HepG2 (cell line): Measurements from ENCODE around the gene STK10. TPM values are rescaled to one million over a fixed set of nuclear protein-coding genes. Genes with fewer than 3 reads are reported as not detected.

Experiments used
- ATAC-seq: fragments of 200-7000 bp; cut with Tn5 transposase; 3 replicates; pipeline ENCODE4 v1.9.1; 2020; ENCODE audit warnings: mild to moderate bottlenecking, moderate library complexity
- BruUV-seq: library from RNA; stranded (reverse); fragments of 400-500 nt; replicated peaks from 2 replicates; lab custom pipeline; 2021; lab: Mats Ljungman, UMichigan
- CTCF ChIA-PET: fragments of 300-600 bp; formaldehyde crosslinking; extraction: SDS; loops from one replicate; lab custom pipeline; 2021; ENCODE audit warnings: low total read pairs, inconsistent platforms, low intra/inter-chr PET ratio; lab: Yijun Ruan, JAX
- POLR2A ChIA-PET: fragments of 350-600 bp; sonication (Branson Sonifier 250); formaldehyde crosslinking; loops from one replicate; lab custom pipeline; 2020; ENCODE audit warnings: antibody characterized with exemption, inconsistent platforms; lab: Yijun Ruan, JAX
- DNase-seq: peaks from one replicate; pipeline ENCODE4 v3.0.0-alpha.2; 2015; ENCODE audit warnings: low spot score
- FAIRE-seq: peaks from 3 replicates; lab custom pipeline; 2011; peaks lifted over from hg19 to GRCh38; lab: Jason Lieb, UNC
- H2AFZ ChIP-seq: one replicate; pipeline ENCODE4 v1.6.1; 2011; ENCODE audit warnings: low read length, inconsistent platforms
- H3K27ac ChIP-seq: fragments of 300-600 bp; 3 replicates; pipeline ENCODE4 v1.8.0; 2011; ENCODE audit warnings: mixed run types, mild to moderate bottlenecking, mixed read lengths, low read length, inconsistent platforms; ENCODE audit not compliant: insufficient read depth; ENCODE audit errors: extremely low read length
- H3K27me3 ChIP-seq, 2 experiments: fragments of 200-600 bp in 1 of 2; 2 replicates in 1 of 2; 3 replicates in 1 of 2; pipeline versions ENCODE4 v1.6.0 to v1.8.0; 2011; ENCODE audit warnings: low read length in 2 of 2, mild to moderate bottlenecking in 2 of 2, moderate library complexity in 2 of 2, inconsistent platforms in 1 of 2; ENCODE audit not compliant: insufficient read depth in 2 of 2, control insufficient read depth in 1 of 2
- H3K36me3 ChIP-seq, 2 experiments: fragments of 200-600 bp in 1 of 2; replicated peaks in 1 of 2; 2 replicates in 1 of 2; 3 replicates in 1 of 2; pipeline versions ENCODE4 v1.5.1 to v1.8.0; 2011; ENCODE audit warnings: low read length in 2 of 2, inconsistent platforms in 1 of 2; ENCODE audit not compliant: insufficient read depth in 2 of 2, control insufficient read depth in 1 of 2
- H3K4me1 ChIP-seq: 2 replicates; pipeline ENCODE4 v1.5.1; 2012; ENCODE audit warnings: low read length, inconsistent platforms; ENCODE audit not compliant: insufficient read depth
- H3K4me2 ChIP-seq: 2 replicates; pipeline ENCODE4 v1.6.0; 2011; ENCODE audit warnings: low read depth, low read length, inconsistent platforms
- H3K4me3 ChIP-seq, 3 experiments: fragments of 200-600 bp in 1 of 3; sonication (generic), shearing (Covaris generic) in 1 of 3; replicated peaks in 1 of 3; 2 replicates each; pipeline ENCODE4 v1.5.1; 2011 to 2016; ENCODE audit warnings: low read length in 3 of 3, inconsistent platforms in 2 of 3, low read depth in 2 of 3, mild to moderate bottlenecking in 2 of 3, control low read depth in 1 of 3, mixed read lengths in 1 of 3; ENCODE audit not compliant: insufficient read depth in 1 of 3
- H3K79me2 ChIP-seq: one replicate; pipeline ENCODE4 v1.6.1; 2011; ENCODE audit warnings: low read length, inconsistent platforms; ENCODE audit not compliant: insufficient read depth
- H3K9ac ChIP-seq: 2 replicates; pipeline ENCODE4 v1.6.0; 2011; ENCODE audit warnings: mild to moderate bottlenecking, low read depth, low read length, inconsistent platforms; ENCODE audit not compliant: insufficient read depth
- H3K9me3 ChIP-seq: 2 replicates; pipeline ENCODE4 v1.5.1; 2012; ENCODE audit warnings: mild to moderate bottlenecking, low read length
- H4K20me1 ChIP-seq: 2 replicates; pipeline ENCODE4 v1.6.0; 2011; ENCODE audit warnings: inconsistent platforms, mild to moderate bottlenecking, low read length, moderate library complexity; ENCODE audit not compliant: insufficient read depth
- ELF3 ChIP-seq: IDR thresholded peaks from 2 replicates; pipeline ENCODE4 v1.6.1; 2016; ENCODE audit warnings: missing genetic modification reagents, missing compliant biosample characterization
- FOSL2 ChIP-seq: sonication (generic); formaldehyde crosslinking; IDR thresholded peaks from 2 replicates; pipeline ENCODE4 v1.4.0; 2020; ENCODE audit warnings: missing genetic modification reagents
- MIER3 ChIP-seq: IDR thresholded peaks from 2 replicates; pipeline ENCODE4 v1.6.1; 2016; ENCODE audit warnings: missing compliant biosample characterization, borderline replicate concordance
- NFATC3 ChIP-seq: sonication (generic); formaldehyde crosslinking; IDR thresholded peaks from 2 replicates; pipeline ENCODE4 v1.5.1; 2020; ENCODE audit warnings: mild to moderate bottlenecking, missing genetic modification reagents
- NFRKB ChIP-seq: fragments of 450-650 bp; IDR thresholded peaks from 2 replicates; pipeline ENCODE4 v1.6.1; 2017
- NFYC ChIP-seq: IDR thresholded peaks from 2 replicates; pipeline ENCODE4 v1.6.1; 2016; ENCODE audit warnings: missing genetic modification reagents, missing compliant biosample characterization
- NR2C2 ChIP-seq: sonication (generic); formaldehyde crosslinking; IDR thresholded peaks from 2 replicates; pipeline ENCODE4 v1.4.0; 2020; ENCODE audit warnings: missing genetic modification reagents, mild to moderate bottlenecking, moderate library complexity, borderline replicate concordance
- SMAD1 ChIP-seq: sonication (generic); formaldehyde crosslinking; IDR thresholded peaks from 2 replicates; pipeline ENCODE4 v1.4.0; 2020; ENCODE audit warnings: missing genetic modification reagents, low read depth, mild to moderate bottlenecking, borderline replicate concordance
- SMAD3 ChIP-seq: sonication (generic); formaldehyde crosslinking; IDR thresholded peaks from 2 replicates; pipeline ENCODE4 v1.4.0; 2020; ENCODE audit warnings: missing genetic modification reagents
- ZBTB7A ChIP-seq: sonication (generic); formaldehyde crosslinking; IDR thresholded peaks from 2 replicates; pipeline ENCODE4 v1.8.0; 2022; ENCODE audit warnings: mild to moderate bottlenecking, missing genetic modification reagents
- ZBTB7B ChIP-seq: sonication (generic); formaldehyde crosslinking; IDR thresholded peaks from 2 replicates; pipeline ENCODE4 v1.4.0; 2020; ENCODE audit warnings: missing genetic modification reagents
- ZNF205 ChIP-seq: IDR thresholded peaks from 2 replicates; pipeline ENCODE4 v1.6.1; 2018; ENCODE audit warnings: missing biosample characterization, missing genetic modification reagents
- ZNF670 ChIP-seq: sonication (generic); formaldehyde crosslinking; IDR thresholded peaks from 2 replicates; pipeline ENCODE4 v1.8.0; 2022; ENCODE audit warnings: mild to moderate bottlenecking, missing genetic modification reagents, borderline replicate concordance
- ZSCAN22 ChIP-seq: sonication (generic); formaldehyde crosslinking; IDR thresholded peaks from 2 replicates; pipeline ENCODE4 v1.4.0; 2020; ENCODE audit warnings: mild to moderate bottlenecking, missing genetic modification reagents
- WGBS: methylation state at CpG from one replicate; pipeline ENCODE4 v1.1.6; 2017; ENCODE audit warnings: low lambda C conversion rate; 5-methylcytosine and 5-hydroxymethylcytosine counted together
- in situ Hi-C: cut with HindIII; loops from 2 replicates; pipeline ENCODE4 v1.10.0; 2017; ENCODE audit warnings: low pct_unique_long_range_greater_than_20kb; ENCODE audit not compliant: extremely low pct_ligation_motif_present
- intact Hi-C: fragments of 100-400 bp; cut with micrococcal nuclease; formaldehyde crosslinking; loops from one replicate; pipeline ENCODE4 v1.10.0; 2022; ENCODE audit not compliant: unreplicated experiment
- polyA plus RNA-seq, 8 experiments: library from polyadenylated mRNA; depleted of rRNA in 3 of 8; stranded (reverse) in 7 of 8; unstranded in 1 of 8; fragments of >200 nt; fragmentation: Illumina TruSeq in 4 of 8; extraction: Trizol in 4 of 8; gene quantifications; 2 replicates each; pipeline versions ENCODE4 v1.2.1 to v1.2.3, GENCODE V29; 2011 to 2016; ENCODE audit warnings: low read depth in 4 of 8, missing spikeins in 1 of 8, mixed read lengths in 1 of 8; ENCODE audit not compliant: insufficient read depth in 1 of 8
- total RNA-seq, 5 experiments: library from RNA; depleted of rRNA; stranded (reverse); fragments of >200 nt; fragmentation: Illumina TruSeq; extraction: Trizol; gene quantifications; 2 replicates each; pipeline ENCODE4 v1.2.3, GENCODE V29; 2016; ENCODE audit warnings: low read depth in 1 of 5
- TF ChIP-seq, protein P1 (sequence below): sonication (generic); formaldehyde crosslinking; IDR thresholded peaks from 2 replicates; pipeline ENCODE4 v1.4.0; 2020; ENCODE audit warnings: missing genetic modification reagents
- TF ChIP-seq, protein P2 (sequence below): sonication (generic); formaldehyde crosslinking; IDR thresholded peaks from 2 replicates; pipeline ENCODE4 v1.4.0; 2020; ENCODE audit warnings: missing genetic modification reagents
- TF ChIP-seq, protein P3 (sequence below): sonication (generic); formaldehyde crosslinking; IDR thresholded peaks from 2 replicates; pipeline ENCODE4 v1.4.0; 2020; ENCODE audit warnings: mild to moderate bottlenecking, low read depth, missing genetic modification reagents

Gene STK10
- total and polyA plus RNA-seq, 2 of the 13 experiments (the other 11 are each of a cell fraction or from before 2014, with no cell fraction given): 7.0 to 7.2 TPM

DNA sequence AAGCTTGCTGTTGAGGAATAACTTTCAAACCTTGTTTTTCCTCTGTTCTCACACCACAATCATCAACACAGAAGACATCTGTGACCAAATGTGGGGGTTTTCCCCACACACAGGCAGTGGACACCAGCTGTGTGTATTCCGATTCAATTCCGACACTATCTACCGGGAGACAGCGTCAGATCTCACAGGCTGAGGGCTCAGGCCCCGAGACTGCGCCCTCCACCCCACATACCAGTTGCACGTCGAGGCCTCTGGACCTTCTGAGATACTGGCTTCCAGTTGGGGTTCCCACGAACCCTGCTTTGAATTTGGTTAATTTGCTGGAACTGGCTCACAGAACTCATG lies 41.3 kb downstream of the STK10 start:
- DNase-seq: no peak
- Histone ChIP-seq H2AFZ (no peak overlapping the region), H3K9me3 (no peaks in the 10 kb centered on the region), H3K4me1 (peaks cover 55% of the 10 kb centered on the region), H3K4me3 (no peak overlapping the region), H3K9ac (no peak overlapping the region), H3K4me2 (no peak overlapping the region), H3K27ac (no peak overlapping the region), H3K27me3 (no peaks in the 10 kb centered on the region), H3K79me2 (no peaks in the 10 kb centered on the region), H4K20me1 (no peaks in the 10 kb centered on the region), H3K36me3 (no peaks in the 10 kb centered on the region; a peak in 1 of 5 replicates)
- BruUV-seq: no TSS peak
- POLR2A ChIA-PET: no interaction called here
- no peak for ATAC-seq
- TF ChIP-seq FOSL2 (CRISPR knock-in tag) (no peak), SMAD1 (CRISPR knock-in tag) (no peak), ZBTB7A (CRISPR knock-in tag) (no peak), ZBTB7B (CRISPR knock-in tag) (no peak), ZSCAN22 (no peak), ZNF205 (CRISPR knock-in tag) (no peak), MIER3 (no peak), ZNF670 (CRISPR knock-in tag) (no peak), NFATC3 (CRISPR knock-in tag) (no peak), SMAD3 (CRISPR knock-in tag) (no peak), NFRKB (no peak), ELF3 (CRISPR knock-in tag) (no peak), NFYC (no peak), NR2C2 (CRISPR knock-in tag) (no peak)
- TF ChIP-seq, protein P1, sequence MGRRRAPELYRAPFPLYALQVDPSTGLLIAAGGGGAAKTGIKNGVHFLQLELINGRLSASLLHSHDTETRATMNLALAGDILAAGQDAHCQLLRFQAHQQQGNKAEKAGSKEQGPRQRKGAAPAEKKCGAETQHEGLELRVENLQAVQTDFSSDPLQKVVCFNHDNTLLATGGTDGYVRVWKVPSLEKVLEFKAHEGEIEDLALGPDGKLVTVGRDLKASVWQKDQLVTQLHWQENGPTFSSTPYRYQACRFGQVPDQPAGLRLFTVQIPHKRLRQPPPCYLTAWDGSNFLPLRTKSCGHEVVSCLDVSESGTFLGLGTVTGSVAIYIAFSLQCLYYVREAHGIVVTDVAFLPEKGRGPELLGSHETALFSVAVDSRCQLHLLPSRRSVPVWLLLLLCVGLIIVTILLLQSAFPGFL (CRISPR knock-in tag): no peak
- TF ChIP-seq, protein P2, sequence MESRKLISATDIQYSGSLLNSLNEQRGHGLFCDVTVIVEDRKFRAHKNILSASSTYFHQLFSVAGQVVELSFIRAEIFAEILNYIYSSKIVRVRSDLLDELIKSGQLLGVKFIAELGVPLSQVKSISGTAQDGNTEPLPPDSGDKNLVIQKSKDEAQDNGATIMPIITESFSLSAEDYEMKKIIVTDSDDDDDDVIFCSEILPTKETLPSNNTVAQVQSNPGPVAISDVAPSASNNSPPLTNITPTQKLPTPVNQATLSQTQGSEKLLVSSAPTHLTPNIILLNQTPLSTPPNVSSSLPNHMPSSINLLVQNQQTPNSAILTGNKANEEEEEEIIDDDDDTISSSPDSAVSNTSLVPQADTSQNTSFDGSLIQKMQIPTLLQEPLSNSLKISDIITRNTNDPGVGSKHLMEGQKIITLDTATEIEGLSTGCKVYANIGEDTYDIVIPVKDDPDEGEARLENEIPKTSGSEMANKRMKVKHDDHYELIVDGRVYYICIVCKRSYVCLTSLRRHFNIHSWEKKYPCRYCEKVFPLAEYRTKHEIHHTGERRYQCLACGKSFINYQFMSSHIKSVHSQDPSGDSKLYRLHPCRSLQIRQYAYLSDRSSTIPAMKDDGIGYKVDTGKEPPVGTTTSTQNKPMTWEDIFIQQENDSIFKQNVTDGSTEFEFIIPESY: no peak
- TF ChIP-seq, protein P3, sequence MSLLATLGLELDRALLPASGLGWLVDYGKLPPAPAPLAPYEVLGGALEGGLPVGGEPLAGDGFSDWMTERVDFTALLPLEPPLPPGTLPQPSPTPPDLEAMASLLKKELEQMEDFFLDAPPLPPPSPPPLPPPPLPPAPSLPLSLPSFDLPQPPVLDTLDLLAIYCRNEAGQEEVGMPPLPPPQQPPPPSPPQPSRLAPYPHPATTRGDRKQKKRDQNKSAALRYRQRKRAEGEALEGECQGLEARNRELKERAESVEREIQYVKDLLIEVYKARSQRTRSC (CRISPR knock-in tag): no peak
- WGBS: 98% methylated on average over 9 of the region's 9 CpGs
- CTCF ChIA-PET: no interaction called here
- in situ Hi-C loops: no loop called here
- no peak for FAIRE-seq
- intact Hi-C loops: no loop called here
